HCT116 (cell line): Measurements from ENCODE around the gene GRK5.

Experiments used
- CBX3 ChIP-seq: IDR thresholded peaks from 2 replicates; pipeline ENCODE4 v1.6.1; 2012; ENCODE audit warnings: low read depth
- CTCF ChIP-seq, 3 experiments: fragments of 200-600 bp in 1 of 3; sonication (generic) in 1 of 3; IDR thresholded peaks in 2 of 3; conservative IDR thresholded peaks in 1 of 3; 2 replicates each; pipeline ENCODE4 v1.5.1; 2012 to 2017; ENCODE audit warnings: low read depth in 2 of 3, low read length in 2 of 3, antibody characterized with exemption in 1 of 3, borderline replicate concordance in 1 of 3, control low read depth in 1 of 3, mild to moderate bottlenecking in 1 of 3, mixed read lengths in 1 of 3, mixed run types in 1 of 3, moderate library complexity in 1 of 3; ENCODE audit not compliant: insufficient read depth in 1 of 3
- EZH2 ChIP-seq: fragments of 200-600 bp; sonication (generic); IDR thresholded peaks from 2 replicates; pipeline ENCODE4 v1.6.1; 2017; ENCODE audit warnings: antibody characterized with exemption, mixed run types
- POLR2A ChIP-seq: IDR thresholded peaks from 2 replicates; pipeline ENCODE4 v1.7.0; 2011; ENCODE audit warnings: borderline replicate concordance; ENCODE audit not compliant: insufficient read depth, insufficient read length; ENCODE audit errors: extremely low read depth
- RAD21 ChIP-seq: IDR thresholded peaks from 2 replicates; pipeline ENCODE4 v1.6.1; 2012; ENCODE audit warnings: low read depth, mild to moderate bottlenecking
- REST ChIP-seq: IDR thresholded peaks from 2 replicates; pipeline ENCODE4 v1.6.1; 2012; ENCODE audit warnings: low read depth
- SP1 ChIP-seq: IDR thresholded peaks from 2 replicates; pipeline ENCODE4 v1.6.1; 2012; ENCODE audit warnings: low read depth
- ZFX ChIP-seq: fragments of 450-650 bp; IDR thresholded peaks from 2 replicates; pipeline ENCODE4 v1.6.1; 2017
- ZNF274 ChIP-seq: fragments of 200-500 bp; sonication (Bioruptor generic); IDR thresholded peaks from 2 replicates; pipeline ENCODE4 v1.6.1; 2014; ENCODE audit warnings: mild to moderate bottlenecking, low read depth, low read length, inconsistent platforms

- TF ChIP-seq ZNF274 (no peak), ZFX (no peak), SP1 (peak; percentile 94), POLR2A (no peak), RAD21 (no peak; the same call in 1 of the 2 replicates), CTCF (IDR thresholded peaks at IDR 0.05 in 2 of 3, conservative IDR thresholded peaks at IDR 0.05 in 1 of 3; ENCODE audit: borderline replicate concordance in 1 of 3, insufficient read depth in 1 of 3, low read depth in 2 of 3, low read length in 2 of 3) (0 out of 6 replicates have a peak, but pooled peaks of 1 of the 3 experiments have one; percentile 14), REST (no peak), CBX3 (no peak; the same call in 1 of the 2 replicates), EZH2 (no peak)
Measured at GRCh38 chr10:119461380-119461779, 254.0 kb downstream of the GRK5 start.
